Activated CD8-positive, alpha-beta T cell treated with anti-CD3 and anti-CD28 coated beads for 36 hours (primary cell): ENCODE data around the gene GIMD1. TPM values are rescaled to one million over a fixed set of nuclear protein-coding genes. Genes with fewer than 3 reads are reported as not detected.

ENCODE experiments used
- ATAC-seq: fragments of 200-7000 bp; cut with Tn5 transposase; one replicate; pipeline ENCODE4 v1.10.0; 2021; ENCODE audit warnings: mild to moderate bottlenecking, moderate library complexity
- CTCF ChIA-PET: fragments of 350-600 bp; sonication (Branson Sonifier 250); formaldehyde crosslinking; loops from one replicate; lab custom pipeline; 2021; ENCODE audit warnings: antibody characterized with exemption; lab: Charles Lee
- POLR2A ChIA-PET: fragments of 350-600 bp; sonication (Branson Sonifier 250); formaldehyde crosslinking; loops from one replicate; lab custom pipeline; 2021; ENCODE audit warnings: antibody characterized with exemption; lab: Charles Lee
- DNase-seq: peaks from one replicate; pipeline ENCODE4 v3.0.0-alpha.2; 2020
- H3K27ac Mint-ChIP-seq: one replicate; pipeline ENCODE4 v1.8.0; 2021; ENCODE audit warnings: mild to moderate bottlenecking, mixed read lengths
- H3K27me3 Mint-ChIP-seq: one replicate; pipeline ENCODE4 v1.8.0; 2021; ENCODE audit warnings: mixed read lengths
- H3K36me3 Mint-ChIP-seq: one replicate; pipeline ENCODE4 v1.8.0; 2021; ENCODE audit warnings: low read depth, mixed read lengths
- H3K4me1 Mint-ChIP-seq: one replicate; pipeline ENCODE4 v1.8.0; 2021; ENCODE audit warnings: low read depth, mixed read lengths
- H3K4me3 Mint-ChIP-seq: one replicate; pipeline ENCODE4 v1.8.0; 2021; ENCODE audit warnings: mild to moderate bottlenecking, moderate library complexity, mixed read lengths
- H3K9me3 Mint-ChIP-seq: one replicate; pipeline ENCODE4 v1.8.0; 2021; ENCODE audit warnings: mixed read lengths
- intact Hi-C: fragments of 100-400 bp; cut with micrococcal nuclease; formaldehyde crosslinking; loops from one replicate; pipeline ENCODE4 v1.10.0; 2022
- total RNA-seq, 2 experiments: library from RNA; stranded (reverse); gene quantifications; one replicate each; pipeline ENCODE4 v1.2.3, GENCODE V29; 2021
- TF ChIP-seq, protein P1 (sequence below): fragments of 200-600 bp; IDR thresholded peaks from one replicate; pipeline ENCODE4 v1.8.0; 2022; ENCODE audit warnings: antibody characterized with exemption, mild to moderate bottlenecking

GIMD1 gene
- total RNA-seq, 2 experiments from 2014 or later = not detected

DNA sequence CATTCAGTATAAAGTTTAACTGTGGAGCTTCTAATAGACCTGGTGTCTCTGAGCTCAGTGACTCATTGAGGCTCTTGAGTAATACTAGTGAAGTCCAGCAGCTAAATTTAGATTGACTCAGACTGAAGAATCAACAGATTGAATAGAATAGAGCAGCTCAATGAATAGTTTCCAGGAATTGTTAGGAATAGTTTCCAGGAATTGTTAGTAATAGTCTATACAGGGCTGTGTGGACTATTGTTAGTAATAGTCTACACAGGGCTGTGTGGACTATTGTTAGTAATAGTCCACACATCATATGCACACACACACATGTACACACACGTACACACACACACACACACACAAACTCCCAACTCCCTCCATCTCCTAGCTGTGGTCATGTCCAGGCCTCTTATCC is 3.0 kb downstream of the GIMD1 start:
- intact Hi-C loops = loop anchor here (5.0 to 10.0 kb wide), 2 partner anchors 137 to 809 kb away; no protein-coding TSS in a partner anchor
- CTCF ChIA-PET = interaction anchor here (1.4 kb wide), 1 partner anchor 18 kb away, joined by 4 read pairs; no protein-coding TSS in a partner anchor

GRCh38 chr4:106364282-106364681 is 4.3 kb downstream of the GIMD1 start:
- DNase-seq (no peak), ATAC-seq (no peak)
- H3K36me3 Mint-ChIP-seq = no peaks in the 10 kb centered on the region
- POLR2A ChIA-PET = no interaction called here
- intact Hi-C loops = loop anchor here (10.0 kb wide), 1 partner anchor 811 kb away; no protein-coding TSS in a partner anchor
- CTCF ChIA-PET = interaction anchor here (1.4 kb wide), 1 partner anchor 16 kb away, joined by 4 read pairs; no protein-coding TSS in a partner anchor
- TF ChIP-seq, protein P1, sequence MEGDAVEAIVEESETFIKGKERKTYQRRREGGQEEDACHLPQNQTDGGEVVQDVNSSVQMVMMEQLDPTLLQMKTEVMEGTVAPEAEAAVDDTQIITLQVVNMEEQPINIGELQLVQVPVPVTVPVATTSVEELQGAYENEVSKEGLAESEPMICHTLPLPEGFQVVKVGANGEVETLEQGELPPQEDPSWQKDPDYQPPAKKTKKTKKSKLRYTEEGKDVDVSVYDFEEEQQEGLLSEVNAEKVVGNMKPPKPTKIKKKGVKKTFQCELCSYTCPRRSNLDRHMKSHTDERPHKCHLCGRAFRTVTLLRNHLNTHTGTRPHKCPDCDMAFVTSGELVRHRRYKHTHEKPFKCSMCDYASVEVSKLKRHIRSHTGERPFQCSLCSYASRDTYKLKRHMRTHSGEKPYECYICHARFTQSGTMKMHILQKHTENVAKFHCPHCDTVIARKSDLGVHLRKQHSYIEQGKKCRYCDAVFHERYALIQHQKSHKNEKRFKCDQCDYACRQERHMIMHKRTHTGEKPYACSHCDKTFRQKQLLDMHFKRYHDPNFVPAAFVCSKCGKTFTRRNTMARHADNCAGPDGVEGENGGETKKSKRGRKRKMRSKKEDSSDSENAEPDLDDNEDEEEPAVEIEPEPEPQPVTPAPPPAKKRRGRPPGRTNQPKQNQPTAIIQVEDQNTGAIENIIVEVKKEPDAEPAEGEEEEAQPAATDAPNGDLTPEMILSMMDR = no peak
- H3K4me1 Mint-ChIP-seq = no peaks in the 10 kb centered on the region
- no peaks in the 10 kb centered on the region for H3K9me3 Mint-ChIP-seq
- no peak overlapping the region for H3K4me3 Mint-ChIP-seq
- H3K27ac Mint-ChIP-seq = no peak overlapping the region
- H3K27me3 Mint-ChIP-seq = peaks cover 8% of the 10 kb centered on the region

More for the DNA sequence above, 3.0 kb downstream of the GIMD1 start:
- H3K36me3 Mint-ChIP-seq = no peaks in the 10 kb centered on the region
- TF ChIP-seq, protein P1 = no peak
- H3K4me1 Mint-ChIP-seq = no peaks in the 10 kb centered on the region
- POLR2A ChIA-PET = no interaction called here
- H3K4me3 Mint-ChIP-seq = no peak overlapping the region
- DNase-seq (no peak), ATAC-seq (no peak)
- H3K27me3 Mint-ChIP-seq = peaks cover 13% of the 10 kb centered on the region
- no peak overlapping the region for H3K27ac Mint-ChIP-seq
- H3K9me3 Mint-ChIP-seq = no peaks in the 10 kb centered on the region

GRCh38 chr4:106362086-106362825 is 6.3 kb downstream of the GIMD1 start:
- TF ChIP-seq, protein P1 = no peak
- no peak for ATAC-seq
- H3K27ac Mint-ChIP-seq = no peak overlapping the region
- no peak overlapping the region for H3K4me3 Mint-ChIP-seq
- intact Hi-C loops = loop anchor here (10.0 kb wide), 1 partner anchor 813 kb away; no protein-coding TSS in a partner anchor
- H3K9me3 Mint-ChIP-seq = no peaks in the 10 kb centered on the region
- CTCF ChIA-PET = no interaction called here
- DNase-seq = no peak
- peaks cover 2% of the 10 kb centered on the region for H3K4me1 Mint-ChIP-seq
- peaks cover 5% of the 10 kb centered on the region for H3K27me3 Mint-ChIP-seq
- POLR2A ChIA-PET = no interaction called here
- H3K36me3 Mint-ChIP-seq = no peaks in the 10 kb centered on the region

- no peak for DNase-seq
- TF ChIP-seq, protein P1 = no peak
- Mint-ChIP-seq H3K27ac (no peak overlapping the region), H3K36me3 (no peaks in the 10 kb centered on the region), H3K9me3 (no peaks in the 10 kb centered on the region), H3K4me3 (no peak overlapping the region), H3K27me3 (no peaks in the 10 kb centered on the region), H3K4me1 (peaks cover 5% of the 10 kb centered on the region)
- intact Hi-C loops = no loop called here
- CTCF ChIA-PET = interaction anchor here (1.7 kb wide), 1 partner anchor 10 kb away, joined by 5 read pairs; the partner anchor contains the start of gene GIMD1
- no peak for ATAC-seq
- POLR2A ChIA-PET = no interaction called here
Observed at GRCh38 chr4:106358899-106359298, 9.7 kb downstream of the GIMD1 start.

DNA sequence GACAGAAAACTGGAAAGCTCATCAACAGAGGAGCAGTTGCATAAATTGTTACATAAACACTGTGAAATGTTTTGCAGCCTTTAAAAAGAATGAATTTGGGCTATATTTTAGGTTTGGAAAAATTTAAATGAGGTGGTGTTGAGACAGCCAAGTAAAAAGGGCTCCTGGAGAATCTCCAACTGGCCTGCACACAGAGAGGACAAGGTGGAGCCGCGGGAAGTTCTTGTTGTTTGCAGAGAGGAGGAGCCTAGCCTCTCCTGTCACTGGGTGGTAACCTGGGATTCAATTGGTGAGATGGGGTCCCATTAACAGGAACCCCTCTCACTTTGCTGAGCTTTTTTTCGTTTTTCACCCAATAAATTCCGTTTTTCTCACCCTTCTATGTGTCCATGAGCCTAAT is 13.4 kb downstream of the GIMD1 start:
- H3K9me3 Mint-ChIP-seq = no peaks in the 10 kb centered on the region
- DNase-seq (no peak), ATAC-seq (no peak)
- intact Hi-C loops = no loop called here
- POLR2A ChIA-PET = no interaction called here
- peaks cover 4% of the 10 kb centered on the region for H3K36me3 Mint-ChIP-seq
- H3K27ac Mint-ChIP-seq = no peak overlapping the region
- no peaks in the 10 kb centered on the region for H3K27me3 Mint-ChIP-seq
- H3K4me1 Mint-ChIP-seq = peaks cover 5% of the 10 kb centered on the region
- CTCF ChIA-PET = no interaction called here
- TF ChIP-seq, protein P1 = no peak
- no peak overlapping the region for H3K4me3 Mint-ChIP-seq
